Renal cortical epithelial cell (primary cell): Measurements from ENCODE around the gene RNPC3. TPM values are rescaled to one million over a fixed set of nuclear protein-coding genes. Genes with fewer than 3 reads are reported as not detected.

Experiments
- DNase-seq: peaks from one replicate; pipeline ENCODE4 v3.0.0-alpha.2; 2011; ENCODE audit warnings: low read depth
- total RNA-seq: library from RNA; depleted of rRNA; stranded (reverse); fragments of >200 nt; gene quantifications from 2 replicates; pipeline ENCODE4 v1.2.3, GENCODE V29; 2014

The RNPC3 gene
- total RNA-seq: 2.6 and 14.1 TPM in 2 replicates

- DNase-seq: peak; percentile 88
Measured at GRCh38 chr1:103525607-103526507, at the start of gene RNPC3. TSS of gene RNPC3 (plus strand) at chr1:103525699. CDS start at chr1:103526071, 372 bp downstream.

- DNase-seq: no peak
Measured at GRCh38 chr1:103477101-103477500, 48.4 kb upstream of the RNPC3 start.

GRCh38 chr1:103489935-103490334 is 35.6 kb upstream of the RNPC3 start:
- DNase-seq: peak; percentile 88

- DNase-seq: peak; percentile 90
Measured at GRCh38 chr1:103492003-103492625, 33.4 kb upstream of the RNPC3 start.

- DNase-seq: no peak
Measured at GRCh38 chr1:103496014-103496635, 29.4 kb upstream of the RNPC3 start.

GRCh38 chr1:103497404-103497803 is 28.1 kb upstream of the RNPC3 start:
- no peak for DNase-seq

GRCh38 chr1:103509250-103509649 is 16.2 kb upstream of the RNPC3 start:
- no peak for DNase-seq

- DNase-seq: no peak
Measured at GRCh38 chr1:103513711-103514110, 11.8 kb upstream of the RNPC3 start.

- peak; percentile 58 for DNase-seq
Measured at GRCh38 chr1:103514920-103515503, 10.5 kb upstream of the RNPC3 start.

- no peak for DNase-seq
Measured at GRCh38 chr1:103516283-103516682, 9.2 kb upstream of the RNPC3 start.

- no peak for DNase-seq
Measured at GRCh38 chr1:103516693-103517092, 8.8 kb upstream of the RNPC3 start.

- DNase-seq: no peak
Measured at GRCh38 chr1:103517380-103518047, 8.0 kb upstream of the RNPC3 start.

- DNase-seq: no peak
Measured at GRCh38 chr1:103520822-103521221, 4.7 kb upstream of the RNPC3 start.

- DNase-seq: no peak
Measured at GRCh38 chr1:103523346-103523745, 2.2 kb upstream of the RNPC3 start.

- DNase-seq: peak; percentile 48
Measured at GRCh38 chr1:103525114-103525606, 339 bp upstream of the RNPC3 start.

GRCh38 chr1:103527331-103527730 is 1.8 kb downstream of the RNPC3 start:
- no peak for DNase-seq

- no peak for DNase-seq
Measured at GRCh38 chr1:103529746-103530145, 4.2 kb downstream of the RNPC3 start.

GRCh38 chr1:103538226-103538625 is 12.7 kb downstream of the RNPC3 start:
- no peak for DNase-seq

- no peak for DNase-seq
Measured at GRCh38 chr1:103541431-103541830, 15.9 kb downstream of the RNPC3 start.

GRCh38 chr1:103546496-103546895 is 21.0 kb downstream of the RNPC3 start:
- DNase-seq: peak; percentile 49

GRCh38 chr1:103547840-103548239 is 22.3 kb downstream of the RNPC3 start:
- DNase-seq: no peak

GRCh38 chr1:103560427-103560826 is 34.9 kb downstream of the RNPC3 start:
- peak; percentile 41 for DNase-seq
